ENCODE data around the gene UBE2E3.
"Not testable (repeated sequence)": the region's sequence is repeated elsewhere in the genome, so short reads cannot be mapped to it uniquely, and the experiment has no call there.

Gene UBE2E3

GRCh38 chr2:180980106-180980942 lies at the start of gene UBE2E3:
TSS of gene UBE2E3 (plus strand) at chr2:180980605. CDS start at chr2:180982043, 1,438 bp downstream.
- peak; percentile 87 for DNase-seq

GRCh38 chr2:180931841-180932240 lies 48.6 kb upstream of the UBE2E3 start:
- no peak for DNase-seq

- no peak for DNase-seq
Observed at GRCh38 chr2:180933332-180933731, 47.1 kb upstream of the UBE2E3 start.

- DNase-seq = no peak
Observed at GRCh38 chr2:180934911-180935310, 45.5 kb upstream of the UBE2E3 start.

DNA sequence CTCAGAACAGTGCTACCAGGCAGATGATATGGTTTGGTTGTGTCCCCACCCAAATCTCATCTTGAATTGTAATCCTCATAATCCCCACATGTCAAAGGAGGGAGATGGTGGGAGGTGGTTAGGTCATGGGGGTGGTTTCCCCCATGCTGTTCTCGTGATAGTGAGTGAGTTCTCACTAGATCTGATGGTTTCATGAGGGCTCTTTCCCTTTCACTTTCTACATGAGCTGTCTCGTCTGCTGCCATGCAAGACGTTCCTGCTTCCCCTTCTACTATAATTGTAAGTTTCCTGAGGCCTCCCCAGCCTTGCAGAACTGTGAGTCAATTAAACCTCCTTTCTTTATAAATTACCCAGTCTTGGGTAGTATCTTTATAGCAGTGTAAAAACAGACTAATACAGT lies 42.9 kb upstream of the UBE2E3 start:
- DNase-seq = not testable (repeated sequence)

DNA sequence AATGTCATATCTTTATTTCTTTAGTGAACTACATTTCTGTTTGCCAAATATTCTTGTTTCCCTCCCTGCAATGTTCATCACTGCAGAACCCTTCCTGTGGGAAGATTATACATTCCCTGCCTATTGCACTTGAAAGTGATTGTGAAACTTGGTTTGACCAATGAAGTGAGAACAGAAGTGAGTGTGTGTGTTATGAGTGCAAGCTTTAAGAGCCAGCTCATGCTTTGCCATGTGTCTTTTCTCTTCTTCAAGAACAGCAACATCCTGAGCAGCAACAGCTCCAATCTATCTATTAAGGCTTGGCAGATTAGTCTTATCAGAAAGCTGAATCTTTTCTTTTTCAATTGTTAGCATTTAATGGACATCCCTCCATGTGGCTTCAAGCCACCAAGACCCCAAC lies 42.0 kb upstream of the UBE2E3 start:
- DNase-seq = no peak

DNA sequence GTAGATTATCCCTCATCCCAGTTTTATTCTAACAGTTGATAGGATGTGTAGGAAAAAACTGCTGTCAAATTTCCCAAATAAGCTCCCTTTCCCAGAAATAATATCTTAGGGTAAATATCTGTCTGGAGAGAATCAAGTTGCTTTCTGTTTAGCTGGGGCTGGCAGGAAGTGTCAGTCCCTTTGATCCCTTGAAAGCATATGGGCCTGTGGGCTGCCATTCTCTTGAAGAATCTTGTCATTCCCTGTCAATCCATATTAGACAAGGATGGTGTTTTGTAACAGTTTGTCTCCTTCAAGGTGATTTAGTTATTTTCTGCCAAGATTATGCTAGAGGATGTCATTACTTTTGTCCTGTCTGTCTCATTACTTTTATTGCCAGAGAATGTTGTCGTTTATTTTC lies 37.1 kb upstream of the UBE2E3 start:
- DNase-seq = no peak

DNA sequence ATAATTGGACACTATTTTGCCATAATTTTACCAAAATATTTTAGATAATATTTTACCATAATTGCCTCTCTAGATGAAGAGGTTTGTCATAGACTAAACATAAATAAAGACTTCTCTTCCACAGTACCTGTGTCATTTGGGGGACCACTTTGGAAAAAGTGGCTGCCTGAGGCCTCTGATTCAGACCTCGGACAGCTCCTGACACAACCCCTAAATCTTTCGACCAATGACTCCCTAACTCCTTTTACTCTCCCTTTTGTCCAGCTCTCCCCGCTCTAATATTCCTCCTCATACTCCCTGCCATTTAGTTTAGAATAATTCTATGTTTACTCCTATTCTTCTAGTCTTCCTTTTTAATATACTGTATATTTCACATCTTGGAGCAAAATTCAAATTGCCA lies 36.0 kb upstream of the UBE2E3 start:
- no peak for DNase-seq

GRCh38 chr2:180947208-180947689 lies 33.2 kb upstream of the UBE2E3 start:
- no peak for DNase-seq

DNA sequence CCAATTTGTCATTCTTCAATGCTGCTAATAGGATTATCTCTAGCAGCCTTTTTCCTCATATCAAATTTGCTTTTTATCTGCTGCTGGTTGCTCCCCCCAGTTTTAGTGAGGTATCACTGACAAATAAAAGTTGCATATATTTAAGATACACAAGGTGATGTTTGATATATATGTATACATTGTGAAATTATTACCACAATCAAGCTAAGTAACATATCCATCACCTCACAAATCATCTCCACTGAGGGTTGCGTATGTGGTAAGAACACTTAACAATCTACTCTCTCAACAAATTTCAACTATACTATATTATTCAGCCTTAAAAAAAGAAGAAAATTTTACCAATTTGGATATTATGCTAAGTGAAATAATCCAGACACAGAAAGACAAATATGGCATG lies 30.5 kb upstream of the UBE2E3 start:
- DNase-seq = no peak

DNA sequence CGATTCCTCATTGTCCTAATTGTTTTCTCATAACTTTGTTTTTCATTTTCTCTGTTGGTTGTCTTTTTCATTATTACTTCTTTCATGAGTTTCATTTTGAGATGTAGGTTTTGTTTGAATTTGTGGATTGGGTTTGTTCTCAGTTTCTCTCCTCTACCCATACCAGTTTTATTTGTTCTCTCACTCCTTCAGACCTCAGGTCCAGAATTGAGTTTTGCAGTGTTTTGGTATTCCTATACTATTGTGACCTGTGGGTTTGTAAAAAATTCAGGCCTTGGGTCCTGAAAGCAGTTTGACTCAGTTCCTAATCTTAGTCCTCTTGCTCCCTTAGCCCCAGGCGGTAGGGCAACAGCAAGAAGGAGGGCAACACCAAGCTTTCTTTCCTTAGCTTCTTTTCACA lies 28.3 kb upstream of the UBE2E3 start:
- DNase-seq = no peak

DNA sequence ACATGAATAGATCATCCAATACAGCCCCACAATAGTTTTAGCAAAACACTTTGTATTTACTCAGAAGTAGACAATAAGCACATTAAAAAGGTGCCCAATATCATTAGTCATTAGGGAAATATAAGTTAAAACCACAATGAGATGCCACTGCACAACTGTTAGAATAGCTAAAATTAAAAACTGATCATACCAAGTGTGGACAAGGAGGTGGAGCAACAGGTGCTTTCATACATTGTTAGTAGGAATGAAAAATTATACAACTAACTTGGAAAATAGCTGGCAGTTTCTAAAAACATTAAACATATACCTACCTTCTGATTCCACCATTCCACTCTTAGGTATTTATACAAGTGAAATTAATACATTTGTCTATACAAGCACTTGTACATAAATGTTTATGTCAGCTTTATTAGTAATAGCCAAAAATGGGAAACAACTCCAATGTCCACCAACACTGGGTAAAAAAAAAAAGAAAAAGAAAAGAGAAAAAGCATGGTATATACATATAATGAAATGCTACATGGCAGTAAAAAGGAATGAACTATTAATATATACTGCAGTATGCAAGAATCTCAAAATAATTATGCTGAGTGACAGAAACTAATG lies 27.6 kb upstream of the UBE2E3 start:
- DNase-seq = no peak

DNA sequence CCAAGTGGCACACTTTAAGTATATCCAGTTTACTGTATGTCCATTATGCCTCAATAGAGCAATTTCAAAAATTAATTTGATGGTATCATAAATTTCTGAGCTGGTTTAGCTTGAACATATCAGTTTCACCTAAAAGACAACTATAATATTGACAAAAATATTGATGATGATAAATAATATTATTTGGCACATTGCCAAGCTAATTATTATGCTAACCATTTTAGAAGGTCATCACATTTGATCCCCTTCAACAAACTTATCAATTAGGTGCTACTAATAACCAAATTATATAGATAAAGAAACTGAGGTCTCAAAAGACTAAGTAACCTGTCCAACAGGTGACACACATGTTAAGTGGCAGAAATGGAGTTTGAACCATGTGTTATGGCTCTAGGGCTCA lies 26.9 kb upstream of the UBE2E3 start:
- no peak for DNase-seq

DNA sequence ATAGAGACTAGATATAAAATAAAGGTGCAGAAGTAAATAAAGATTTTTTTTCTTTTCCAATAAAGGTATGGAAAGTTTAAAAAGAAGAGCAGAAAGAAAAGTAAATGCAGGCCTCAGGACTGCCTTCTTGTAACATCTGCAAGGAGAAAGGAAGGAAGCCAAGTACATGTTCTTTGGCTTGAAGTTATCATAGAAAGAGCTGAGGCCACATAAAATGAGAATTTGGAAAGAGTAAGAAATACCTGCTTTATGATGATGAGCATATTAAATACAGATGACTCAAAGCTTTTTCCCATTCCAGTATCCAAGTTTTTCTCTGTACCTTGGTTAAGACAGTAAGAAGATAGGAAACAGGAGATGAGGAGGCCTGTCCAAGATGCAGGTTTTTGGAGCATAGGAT lies 25.3 kb upstream of the UBE2E3 start:
- DNase-seq = no peak

DNA sequence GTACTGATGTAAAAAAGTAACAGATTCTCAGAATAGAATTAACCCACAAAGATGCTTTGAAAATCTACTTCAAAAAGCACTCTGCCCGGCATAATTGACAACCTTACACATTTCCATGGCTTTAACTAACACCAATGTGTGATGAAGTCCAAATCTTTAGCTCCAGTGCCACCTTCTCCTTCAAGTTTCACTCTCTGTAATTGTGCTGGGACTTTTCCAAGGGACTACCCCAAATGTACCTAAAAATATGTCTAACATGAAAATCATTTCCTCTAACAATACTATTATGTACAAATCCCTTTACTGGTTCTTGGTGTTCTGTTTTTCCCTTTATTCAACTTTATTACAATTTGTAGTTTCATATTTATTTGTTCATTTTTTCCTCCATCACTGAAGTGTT lies 20.6 kb upstream of the UBE2E3 start:
- DNase-seq = no peak

GRCh38 chr2:180960982-180961381 lies 19.4 kb upstream of the UBE2E3 start:
- DNase-seq = no peak

- no peak for DNase-seq
Observed at GRCh38 chr2:180962727-180963314, 17.6 kb upstream of the UBE2E3 start.

DNA sequence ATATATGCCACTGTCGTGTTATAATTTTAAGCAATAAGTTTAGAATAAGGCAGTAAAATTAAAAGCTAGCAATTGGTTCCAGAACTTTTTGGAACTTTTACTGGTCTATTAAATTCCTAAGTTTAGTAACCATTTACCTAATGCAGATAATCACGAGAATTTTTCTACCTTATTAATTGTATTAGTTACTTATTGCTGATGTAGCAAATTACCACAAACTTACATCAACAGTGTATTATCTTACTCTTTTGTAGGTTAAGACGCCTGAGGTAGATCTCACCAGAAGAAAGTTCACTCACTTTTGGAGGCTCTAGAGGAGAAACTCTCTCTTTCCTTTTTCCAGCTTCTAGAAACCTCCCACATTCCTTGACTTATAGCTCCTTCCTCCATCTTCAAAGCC lies 14.0 kb upstream of the UBE2E3 start:
- DNase-seq = no peak

DNA sequence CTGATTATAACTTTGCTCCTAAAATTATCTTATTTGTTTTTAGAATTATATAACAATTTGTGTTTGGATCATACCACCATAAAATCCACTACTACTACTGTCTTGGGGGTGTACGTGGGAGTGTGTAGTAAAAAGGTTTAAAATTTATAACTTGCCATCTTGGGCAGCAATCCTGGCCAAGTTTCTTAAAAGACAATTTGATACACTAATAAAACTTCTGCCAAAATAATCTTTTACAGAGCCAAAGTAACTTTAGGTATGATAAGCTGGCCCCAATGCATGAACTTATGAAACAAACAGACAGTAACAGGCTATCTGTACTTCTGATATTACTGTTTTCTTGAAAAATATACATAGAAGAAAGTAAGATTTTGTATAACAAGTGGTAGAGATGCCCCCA lies 11.3 kb upstream of the UBE2E3 start:
- DNase-seq = no peak

- no peak for DNase-seq
Observed at GRCh38 chr2:180970016-180970415, 10.4 kb upstream of the UBE2E3 start.

DNA sequence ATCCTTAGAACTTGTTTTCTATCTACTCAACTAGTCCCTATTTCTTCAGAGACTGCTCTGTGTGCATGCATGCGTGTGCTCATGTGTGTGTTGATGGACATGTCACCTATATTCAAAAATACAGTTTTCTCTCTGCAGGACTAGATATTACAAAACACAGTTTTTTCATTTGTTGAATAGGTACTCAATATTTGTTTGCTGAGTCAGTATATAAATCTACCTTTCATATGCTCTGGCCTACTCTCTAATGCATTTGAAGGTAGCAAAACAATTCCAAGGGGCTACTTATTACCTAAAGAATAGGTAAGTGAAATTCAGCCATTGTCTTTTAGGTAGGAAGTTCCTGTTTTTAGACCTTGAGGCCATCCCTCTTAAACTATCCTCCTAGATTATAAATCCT lies 8.6 kb upstream of the UBE2E3 start:
- DNase-seq = no peak

GRCh38 chr2:180975585-180975984 lies 4.8 kb upstream of the UBE2E3 start:
- no peak for DNase-seq

GRCh38 chr2:180978903-180979748 lies 1.3 kb upstream of the UBE2E3 start:
- DNase-seq = no peak

All from activated CD8-positive, alpha-beta memory T cell treated with anti-CD3 and anti-CD28 coated beads, Interleukin-2, amount 50 U/mL, for 48 hours (primary cell).